Neural progenitor cell (in vitro differentiated cells): ENCODE data around the gene ASIC3. TPM values are rescaled to one million over a fixed set of nuclear protein-coding genes. Genes with fewer than 3 reads are reported as not detected.
"Not testable (repeated sequence)": the region's sequence is repeated elsewhere in the genome, so short reads cannot be mapped to it uniquely, and the experiment has no call there.

Experiments used
- DNase-seq: peaks from one replicate; pipeline ENCODE4 v3.0.0-alpha.2; 2016; ENCODE audit warnings: low spot score
- H2AFZ ChIP-seq: fragments of 200-600 bp; sonication (generic); replicated peaks from 2 replicates; pipeline ENCODE4 v1.6.1; 2016; ENCODE audit warnings: antibody characterized with exemption
- H3F3A ChIP-seq: fragments of 200-600 bp; sonication (generic); 2 replicates; pipeline ENCODE4 v1.6.1; 2016; ENCODE audit warnings: antibody characterized with exemption, low read depth
- H3K27ac ChIP-seq: fragments of 200-600 bp; sonication (generic); 2 replicates; pipeline ENCODE4 v1.5.1; 2016; ENCODE audit warnings: mild to moderate bottlenecking
- H3K27me3 ChIP-seq: fragments of 200-600 bp; sonication (generic); 2 replicates; pipeline ENCODE4 v1.6.1; 2016; ENCODE audit warnings: mild to moderate bottlenecking, moderate library complexity
- H3K36me3 ChIP-seq: fragments of 200-600 bp; sonication (generic); 2 replicates; pipeline ENCODE4 v1.5.1; 2016
- H3K4me1 ChIP-seq: fragments of 200-600 bp; sonication (generic); 2 replicates; pipeline ENCODE4 v1.6.1; 2016; ENCODE audit warnings: mixed run types
- H3K4me2 ChIP-seq: fragments of 200-600 bp; sonication (generic); 2 replicates; pipeline ENCODE4 v1.6.1; 2016
- H3K4me3 ChIP-seq: fragments of 200-600 bp; sonication (generic); 2 replicates; pipeline ENCODE4 v1.5.1; 2016
- H3K79me2 ChIP-seq: fragments of 200-600 bp; sonication (generic); 2 replicates; pipeline ENCODE4 v1.6.1; 2016; ENCODE audit warnings: low read depth
- H3K9ac ChIP-seq: fragments of 200-600 bp; sonication (generic); 2 replicates; pipeline ENCODE4 v1.6.1; 2016
- H3K9me3 ChIP-seq: fragments of 200-600 bp; sonication (generic); 2 replicates; pipeline ENCODE4 v1.5.1; 2016; ENCODE audit warnings: low read depth
- H4K20me1 ChIP-seq: fragments of 200-600 bp; sonication (generic); 2 replicates; pipeline ENCODE4 v1.6.1; 2016; ENCODE audit warnings: low read depth
- H3K27ac Mint-ChIP-seq: 3 replicates; pipeline ENCODE4 v1.8.0; 2021; ENCODE audit warnings: mixed read lengths
- H3K27me3 Mint-ChIP-seq: 2 replicates; pipeline ENCODE4 v1.8.0; 2022; ENCODE audit warnings: low read depth, mild to moderate bottlenecking, inconsistent platforms, moderate library complexity, mixed read lengths; ENCODE audit not compliant: insufficient read depth
- H3K36me3 Mint-ChIP-seq: 3 replicates; pipeline ENCODE4 v1.8.0; 2021; ENCODE audit warnings: mixed read lengths
- H3K4me1 Mint-ChIP-seq: 3 replicates; pipeline ENCODE4 v1.8.0; 2021; ENCODE audit warnings: mixed read lengths
- H3K4me3 Mint-ChIP-seq: 3 replicates; pipeline ENCODE4 v1.8.0; 2021; ENCODE audit warnings: mild to moderate bottlenecking, moderate library complexity, mixed read lengths
- H3K9me3 Mint-ChIP-seq: 3 replicates; pipeline ENCODE4 v1.8.0; 2020; ENCODE audit warnings: mixed read lengths
- CTCF ChIP-seq: fragments of 200-600 bp; sonication (generic); IDR thresholded peaks from 2 replicates; pipeline ENCODE4 v1.5.1; 2017; ENCODE audit warnings: antibody characterized with exemption, mild to moderate bottlenecking
- EZH2 ChIP-seq: fragments of 200-600 bp; sonication (generic); IDR thresholded peaks from 2 replicates; pipeline ENCODE4 v1.6.1; 2017; ENCODE audit warnings: antibody characterized with exemption, mild to moderate bottlenecking, moderate library complexity
- EZH2phosphoT487 ChIP-seq: fragments of 200-600 bp; sonication (generic); IDR thresholded peaks from 2 replicates; pipeline ENCODE4 v1.6.1; 2017; ENCODE audit warnings: antibody characterized with exemption
- total RNA-seq: library from RNA; depleted of rRNA; stranded (reverse); fragments of >200 nt; gene quantifications from 2 replicates; pipeline ENCODE4 v1.2.3, GENCODE V29; 2015; ENCODE audit warnings: low replicate concordance

Gene ASIC3
- total RNA-seq, 1 donor from 2014 or later: not detected

GRCh38 chr7:151039850-151040548 is 8.3 kb upstream of the ASIC3 start:
- peak overlapping the region; percentile 22 for H3K27ac Mint-ChIP-seq
- H3K9me3 Mint-ChIP-seq: no peaks in the 10 kb centered on the region
- Histone ChIP-seq H2AFZ (no peak overlapping the region), H3K4me1 (no peaks in the 10 kb centered on the region), H3K4me2 (no peak overlapping the region), H3F3A (no peaks in the 10 kb centered on the region), H3K27me3 (no peaks in the 10 kb centered on the region), H3K9ac (no peak overlapping the region), H4K20me1 (no peaks in the 10 kb centered on the region), H3K79me2 (no peaks in the 10 kb centered on the region), H3K9me3 (no peaks in the 10 kb centered on the region), H3K36me3 (no peaks in the 10 kb centered on the region), H3K27ac (no peak overlapping the region), H3K4me3 (no peak overlapping the region)
- peaks cover 9% of the 10 kb centered on the region for H3K4me1 Mint-ChIP-seq
- no peak overlapping the region for H3K4me3 Mint-ChIP-seq
- H3K36me3 Mint-ChIP-seq: no peaks in the 10 kb centered on the region
- TF ChIP-seq CTCF (no peak), EZH2phosphoT487 (no peak), EZH2 (no peak)
- peaks cover 2% of the 10 kb centered on the region for H3K27me3 Mint-ChIP-seq
- no peak for DNase-seq

GRCh38 chr7:151040616-151041375 is 7.5 kb upstream of the ASIC3 start:
- Histone ChIP-seq H3K4me2 (no peak overlapping the region), H3K9ac (peak overlapping the region; percentile 45)
- H3K36me3 Mint-ChIP-seq: no peaks in the 10 kb centered on the region

GRCh38 chr7:151043449-151043848 is 4.9 kb upstream of the ASIC3 start:
- not testable (repeated sequence) for DNase-seq, H3K4me3 Mint-ChIP-seq, H3K4me3 ChIP-seq, H3K36me3 Mint-ChIP-seq, H2AFZ ChIP-seq, H3K79me2 ChIP-seq, H3K9me3 ChIP-seq, H4K20me1 ChIP-seq, H3K9me3 Mint-ChIP-seq, H3K27ac ChIP-seq, H3K36me3 ChIP-seq, H3K27ac Mint-ChIP-seq, H3K4me1 ChIP-seq, H3K9ac ChIP-seq, H3K4me2 ChIP-seq, H3K27me3 Mint-ChIP-seq, H3K27me3 ChIP-seq, H3K4me1 Mint-ChIP-seq, H3F3A ChIP-seq

More at GRCh38 chr7:151040616-151041375, 7.5 kb upstream of the ASIC3 start:
- H3K4me1 Mint-ChIP-seq: peaks cover 9% of the 10 kb centered on the region
- TF ChIP-seq EZH2: no peak
- TF ChIP-seq CTCF: no peak
- no peak for TF ChIP-seq EZH2phosphoT487
- Histone ChIP-seq H3K36me3 (no peaks in the 10 kb centered on the region), H3K79me2 (no peaks in the 10 kb centered on the region), H4K20me1 (no peaks in the 10 kb centered on the region), H2AFZ (no peak overlapping the region), H3F3A (no peaks in the 10 kb centered on the region), H3K27me3 (no peaks in the 10 kb centered on the region), H3K4me1 (no peaks in the 10 kb centered on the region), H3K9me3 (no peaks in the 10 kb centered on the region), H3K27ac (no peak overlapping the region), H3K4me3 (no peak overlapping the region)
- no peak for DNase-seq
- no peaks in the 10 kb centered on the region for H3K9me3 Mint-ChIP-seq
- no peak overlapping the region for H3K27ac Mint-ChIP-seq
- H3K4me3 Mint-ChIP-seq: no peak overlapping the region
- H3K27me3 Mint-ChIP-seq: peaks cover 2% of the 10 kb centered on the region

- no peak overlapping the region for H3K27ac Mint-ChIP-seq
- H3K4me3 Mint-ChIP-seq: no peak overlapping the region
- H3K36me3 ChIP-seq: no peaks in the 10 kb centered on the region
Measured at GRCh38 chr7:151043959-151044358, 4.4 kb upstream of the ASIC3 start.

More at GRCh38 chr7:151043959-151044358, 4.4 kb upstream of the ASIC3 start:
- H4K20me1 ChIP-seq: no peaks in the 10 kb centered on the region
- no peaks in the 10 kb centered on the region for H3K9me3 ChIP-seq
- no peak overlapping the region for H3K9ac ChIP-seq
- Mint-ChIP-seq H3K27me3 (peaks cover 2% of the 10 kb centered on the region), H3K9me3 (no peaks in the 10 kb centered on the region), H3K4me1 (peaks cover 6% of the 10 kb centered on the region), H3K36me3 (no peaks in the 10 kb centered on the region)
- TF ChIP-seq CTCF: no peak
- no peak for TF ChIP-seq EZH2
- no peak for TF ChIP-seq EZH2phosphoT487
- no peak overlapping the region for H3K4me3 ChIP-seq
- H2AFZ ChIP-seq: no peak overlapping the region
- H3F3A ChIP-seq: no peaks in the 10 kb centered on the region
- no peak overlapping the region for H3K27ac ChIP-seq
- no peaks in the 10 kb centered on the region for H3K4me1 ChIP-seq
- H3K79me2 ChIP-seq: no peaks in the 10 kb centered on the region
- no peak overlapping the region for H3K4me2 ChIP-seq
- DNase-seq: no peak
- H3K27me3 ChIP-seq: peaks cover 6% of the 10 kb centered on the region
